Measurements from ENCODE around the gene MNS1.
"Not testable (repeated sequence)": the region's sequence is repeated elsewhere in the genome, so short reads cannot be mapped to it uniquely, and the experiment has no call there.

Gene MNS1

GRCh38 chr15:56464893-56465520 is at the start of gene MNS1:
Gene MNS1, minus strand, starts transcription at chr15:56465137. Its CDS starts 165 bp downstream, at chr15:56464972.
- peak; percentile 97 for DNase-seq

DNA sequence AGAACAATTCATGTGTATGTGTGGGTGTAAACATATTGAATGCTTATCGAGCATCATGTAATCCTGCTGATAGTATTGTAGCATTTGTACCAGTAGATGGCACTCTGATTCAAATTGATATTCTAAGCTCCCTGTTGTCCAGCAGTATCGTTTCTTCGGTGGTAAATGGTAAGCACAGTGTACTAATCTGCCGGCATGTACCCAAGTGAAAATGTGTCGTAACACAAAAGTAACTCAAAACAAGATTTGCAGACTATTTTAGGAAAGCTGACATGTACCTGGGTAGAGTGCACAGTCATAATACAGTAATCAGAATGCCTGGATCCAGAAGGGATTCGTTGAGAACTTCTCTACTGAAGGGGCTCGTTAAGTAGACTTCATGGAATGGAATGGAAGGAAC is 31.7 kb upstream of the MNS1 start:
- peak; percentile 70 for DNase-seq
- in situ Hi-C loops (cut with HindIII; ENCODE audit: low pct_ligation_motif_present, low pct_unique_long_range_greater_than_20kb, low sequenced_read_pairs): no loop called here

More at GRCh38 chr15:56464893-56465520, at the start of gene MNS1:
- in situ Hi-C loops (cut with HindIII; ENCODE audit: low pct_ligation_motif_present, low pct_unique_long_range_greater_than_20kb, low sequenced_read_pairs): no loop called here

DNA sequence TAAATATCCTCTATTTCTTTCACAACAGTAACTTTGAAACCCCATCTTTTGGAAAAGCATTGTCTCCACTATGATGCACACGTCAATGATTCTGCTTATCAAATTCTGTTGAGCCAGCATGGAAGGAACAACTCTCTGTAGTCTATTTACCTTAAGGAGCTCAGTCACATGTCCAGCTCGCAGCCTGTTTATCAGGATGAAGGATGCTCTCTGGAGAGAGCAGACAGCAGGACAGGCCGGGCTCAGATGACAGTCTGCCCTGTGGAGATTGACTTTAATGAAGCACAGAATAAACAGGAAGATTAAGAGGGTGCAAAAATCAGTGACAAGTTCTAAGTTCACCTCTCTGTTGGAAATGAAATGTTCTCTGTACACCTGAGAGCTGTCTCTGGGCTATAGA is 30.6 kb upstream of the MNS1 start:
- DNase-seq: no peak
- in situ Hi-C loops (cut with HindIII; ENCODE audit: low pct_ligation_motif_present, low pct_unique_long_range_greater_than_20kb, low sequenced_read_pairs): no loop called here

DNA sequence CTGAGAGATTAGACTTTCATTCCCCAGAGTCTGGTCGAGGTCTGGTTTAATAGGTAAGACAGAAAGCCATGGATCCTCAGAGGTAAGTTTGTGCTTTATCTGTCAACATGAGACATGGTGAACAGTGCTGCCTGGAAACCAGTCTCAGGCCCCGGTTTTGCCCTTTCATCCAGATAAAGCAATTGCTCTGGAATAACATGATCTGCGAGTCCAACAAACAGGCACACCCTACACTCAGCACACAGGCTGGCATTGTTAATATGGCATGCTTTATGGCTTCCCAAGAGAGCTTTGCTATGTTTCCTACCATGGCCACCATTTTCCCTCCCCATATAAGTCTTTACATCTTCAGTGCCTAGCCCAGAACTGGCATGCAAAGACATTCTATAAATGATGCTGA is 30.1 kb upstream of the MNS1 start:
- in situ Hi-C loops (cut with HindIII; ENCODE audit: low pct_ligation_motif_present, low pct_unique_long_range_greater_than_20kb, low sequenced_read_pairs): no loop called here
- DNase-seq: no peak

GRCh38 chr15:56492791-56493555 is 28.0 kb upstream of the MNS1 start:
- in situ Hi-C loops (cut with HindIII; ENCODE audit: low pct_ligation_motif_present, low pct_unique_long_range_greater_than_20kb, low sequenced_read_pairs): no loop called here
- DNase-seq: no peak

GRCh38 chr15:56492236-56492635 is 27.3 kb upstream of the MNS1 start:
- in situ Hi-C loops (cut with HindIII; ENCODE audit: low pct_ligation_motif_present, low pct_unique_long_range_greater_than_20kb, low sequenced_read_pairs): no loop called here
- DNase-seq: no peak

GRCh38 chr15:56491110-56491722 is 26.3 kb upstream of the MNS1 start:
- in situ Hi-C loops (cut with HindIII; ENCODE audit: low pct_ligation_motif_present, low pct_unique_long_range_greater_than_20kb, low sequenced_read_pairs): no loop called here
- peak; percentile 69 for DNase-seq

DNA sequence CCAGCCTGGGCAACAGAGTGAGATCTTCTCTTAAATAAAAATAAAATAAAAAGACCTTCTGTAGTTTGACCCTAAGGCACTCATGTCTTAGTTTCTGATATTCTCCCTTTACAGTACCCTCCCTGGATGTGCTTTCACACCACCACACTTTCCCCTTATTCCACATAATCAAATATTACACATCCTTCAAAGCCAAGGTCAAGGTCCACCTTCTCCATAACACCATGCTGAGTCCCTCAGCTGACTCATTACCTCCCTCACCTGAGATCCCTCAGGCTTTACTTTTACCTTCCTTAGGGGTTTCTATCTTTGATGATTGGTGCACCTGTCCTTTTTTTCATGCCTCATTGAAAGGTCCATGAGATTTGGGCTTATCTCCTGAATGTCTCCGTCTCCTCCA is 25.5 kb upstream of the MNS1 start:
- DNase-seq: no peak
- in situ Hi-C loops (cut with HindIII; ENCODE audit: low pct_ligation_motif_present, low pct_unique_long_range_greater_than_20kb, low sequenced_read_pairs): no loop called here

GRCh38 chr15:56486206-56486605 is 21.3 kb upstream of the MNS1 start:
- in situ Hi-C loops (cut with HindIII; ENCODE audit: low pct_ligation_motif_present, low pct_unique_long_range_greater_than_20kb, low sequenced_read_pairs); DNase-seq: not testable (repeated sequence)

GRCh38 chr15:56485426-56485825 is 20.5 kb upstream of the MNS1 start:
- DNase-seq; in situ Hi-C loops (cut with HindIII; ENCODE audit: low pct_ligation_motif_present, low pct_unique_long_range_greater_than_20kb, low sequenced_read_pairs): not testable (repeated sequence)

GRCh38 chr15:56484287-56484686 is 19.4 kb upstream of the MNS1 start:
- in situ Hi-C loops (cut with HindIII; ENCODE audit: low pct_ligation_motif_present, low pct_unique_long_range_greater_than_20kb, low sequenced_read_pairs): no loop called here
- DNase-seq: no peak

DNA sequence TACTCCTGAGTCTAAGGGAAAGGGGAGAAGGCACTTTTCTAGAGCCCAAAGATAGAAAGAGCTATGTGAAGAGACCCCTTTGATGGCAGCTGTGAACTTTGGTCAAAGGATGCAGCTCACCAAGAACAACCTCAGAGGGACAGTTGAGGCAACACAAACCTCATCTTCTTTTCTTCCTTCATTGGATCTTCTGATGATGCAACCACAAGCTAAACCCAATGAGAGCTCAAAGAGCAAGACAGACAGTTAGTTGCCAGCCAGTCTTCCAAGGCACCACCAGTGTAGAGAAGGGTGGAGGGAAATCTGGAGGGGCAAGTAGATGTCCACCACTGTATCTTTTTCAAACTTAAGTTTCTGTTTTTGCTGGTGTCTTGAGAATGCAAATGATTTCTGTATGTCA is 10.4 kb upstream of the MNS1 start:
- DNase-seq: no peak
- in situ Hi-C loops (cut with HindIII; ENCODE audit: low pct_ligation_motif_present, low pct_unique_long_range_greater_than_20kb, low sequenced_read_pairs): no loop called here

DNA sequence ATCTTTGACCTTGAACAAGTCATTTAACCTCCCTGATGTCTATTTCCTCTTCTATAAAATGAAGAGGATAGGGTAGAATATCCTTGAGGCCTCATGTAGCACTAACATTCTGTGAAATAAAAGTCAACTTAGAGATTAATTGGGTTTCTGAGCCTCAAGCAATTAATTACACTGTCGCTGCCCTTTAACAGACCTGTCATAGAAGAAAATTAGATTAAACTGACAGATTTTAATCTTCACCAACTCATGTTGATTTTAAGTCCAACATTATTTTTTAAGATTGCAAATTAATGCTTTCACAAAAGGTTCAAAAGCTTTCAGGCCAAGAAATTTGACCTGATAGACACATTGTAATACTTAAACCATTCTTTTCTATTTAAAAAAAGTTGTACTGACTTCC is 8.1 kb upstream of the MNS1 start:
- in situ Hi-C loops (cut with HindIII; ENCODE audit: low pct_ligation_motif_present, low pct_unique_long_range_greater_than_20kb, low sequenced_read_pairs): no loop called here
- no peak for DNase-seq

DNA sequence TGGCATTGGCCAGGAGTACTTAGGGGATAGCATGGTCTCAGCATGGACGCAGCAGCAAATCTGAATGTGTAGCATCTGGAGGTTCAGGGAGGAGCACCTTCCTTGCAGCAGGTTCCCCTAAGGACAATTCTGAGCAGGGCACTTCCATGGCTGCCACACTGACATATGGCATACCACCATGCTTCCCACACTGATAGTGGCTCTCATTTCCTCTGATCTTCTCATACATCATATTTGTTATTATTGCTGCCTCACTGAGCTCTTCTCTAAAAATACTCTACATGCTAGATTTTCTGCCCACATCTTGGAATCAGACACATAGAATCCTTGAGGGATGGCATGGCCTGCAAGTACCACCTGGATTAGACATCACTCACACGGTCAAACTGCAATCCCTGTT is 7.3 kb upstream of the MNS1 start:
- no peak for DNase-seq
- in situ Hi-C loops (cut with HindIII; ENCODE audit: low pct_ligation_motif_present, low pct_unique_long_range_greater_than_20kb, low sequenced_read_pairs): no loop called here

DNA sequence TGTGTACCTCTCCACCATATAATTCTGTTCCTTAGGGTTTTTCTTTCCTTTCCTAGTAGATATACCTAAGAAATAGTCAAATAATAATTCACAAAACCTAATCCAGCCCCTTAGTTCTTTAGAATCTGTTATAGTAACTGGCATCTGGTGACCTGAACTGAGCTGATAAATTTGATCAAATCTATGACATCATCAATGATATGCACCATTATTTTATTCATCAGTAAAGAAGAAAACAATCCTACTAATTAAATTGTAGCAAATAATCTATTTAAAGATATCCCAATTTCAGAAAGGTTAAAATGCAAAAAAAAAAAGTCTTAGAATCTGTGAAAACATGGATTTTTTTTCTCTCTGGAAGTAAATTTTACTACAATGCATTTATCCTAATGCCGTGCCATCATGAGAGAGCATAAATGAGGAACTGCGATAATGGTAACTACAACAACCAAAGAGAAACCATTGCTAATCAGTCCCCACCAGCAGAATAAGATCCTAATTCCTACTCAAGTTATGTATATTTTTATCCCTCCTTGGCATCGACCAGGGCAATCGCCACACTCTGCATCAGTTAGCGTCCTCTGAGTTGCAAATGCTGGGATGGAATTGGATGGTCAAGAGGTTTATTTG is 6.6 kb upstream of the MNS1 start:
- in situ Hi-C loops (cut with HindIII; ENCODE audit: low pct_ligation_motif_present, low pct_unique_long_range_greater_than_20kb, low sequenced_read_pairs): no loop called here

DNA sequence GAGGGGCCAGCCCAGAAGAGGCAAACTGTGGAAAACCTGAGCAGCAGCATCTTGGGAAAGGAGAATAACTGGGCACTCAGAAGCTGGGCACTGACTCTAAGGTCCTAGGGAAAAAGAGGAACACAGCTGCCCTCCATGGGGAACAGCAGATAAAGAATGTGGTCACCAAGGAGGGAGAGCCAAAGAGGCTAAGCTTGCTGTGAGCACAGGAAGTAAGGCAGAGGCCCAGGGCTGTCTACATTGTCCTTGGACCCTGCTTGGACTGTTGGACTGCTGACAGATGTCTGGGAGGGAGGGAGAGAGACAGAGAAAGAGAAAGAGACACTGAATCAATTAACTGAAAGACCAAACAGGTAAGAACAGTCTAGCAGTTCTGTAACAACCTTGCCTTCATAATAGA is 4.5 kb upstream of the MNS1 start:
- in situ Hi-C loops (cut with HindIII; ENCODE audit: low pct_ligation_motif_present, low pct_unique_long_range_greater_than_20kb, low sequenced_read_pairs): no loop called here
- DNase-seq: peak; percentile 12

More for the DNA sequence above, 6.6 kb upstream of the MNS1 start:
- no peak for DNase-seq

DNA sequence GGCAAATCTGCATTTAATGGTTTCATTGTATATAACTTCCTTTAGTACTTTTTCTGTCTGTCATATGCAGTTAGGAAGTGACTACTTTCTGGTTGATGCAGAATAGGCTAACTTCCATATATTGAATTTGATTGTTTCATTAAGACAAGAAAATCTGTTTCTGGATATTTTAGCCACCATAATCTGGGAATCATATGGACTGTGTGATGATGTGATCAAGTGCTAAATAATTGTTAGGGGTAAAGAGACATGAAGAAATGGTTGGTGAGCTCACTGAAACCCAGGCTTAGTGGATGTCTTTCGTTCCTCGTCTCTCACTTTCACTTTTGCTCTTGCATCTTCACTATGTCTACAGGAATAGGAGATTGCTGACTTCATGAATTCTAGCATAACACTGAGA is 3.5 kb upstream of the MNS1 start:
- peak; percentile 62 for DNase-seq
- in situ Hi-C loops (cut with HindIII; ENCODE audit: low pct_ligation_motif_present, low pct_unique_long_range_greater_than_20kb, low sequenced_read_pairs): no loop called here

GRCh38 chr15:56467616-56468015 is 2.7 kb upstream of the MNS1 start:
- DNase-seq: peak; percentile 64
- in situ Hi-C loops (cut with HindIII; ENCODE audit: low pct_ligation_motif_present, low pct_unique_long_range_greater_than_20kb, low sequenced_read_pairs): no loop called here

- in situ Hi-C loops (cut with HindIII; ENCODE audit: low pct_ligation_motif_present, low pct_unique_long_range_greater_than_20kb, low sequenced_read_pairs): no loop called here
- DNase-seq: no peak
These were observed 4.0 kb downstream of the MNS1 start for GRCh38 chr15:56460947-56461346.

Data from ACHN (cell line).